Measurements from ENCODE around the gene BCL2L14. TPM values are rescaled to one million over a fixed set of nuclear protein-coding genes. Genes with fewer than 3 reads are reported as not detected.

The BCL2L14 gene
- total and polyA plus RNA-seq, 2 donors (not counting 1 experiment from before 2014, with no cell fraction given) = 0.04 TPM; not detected in 1

DNA sequence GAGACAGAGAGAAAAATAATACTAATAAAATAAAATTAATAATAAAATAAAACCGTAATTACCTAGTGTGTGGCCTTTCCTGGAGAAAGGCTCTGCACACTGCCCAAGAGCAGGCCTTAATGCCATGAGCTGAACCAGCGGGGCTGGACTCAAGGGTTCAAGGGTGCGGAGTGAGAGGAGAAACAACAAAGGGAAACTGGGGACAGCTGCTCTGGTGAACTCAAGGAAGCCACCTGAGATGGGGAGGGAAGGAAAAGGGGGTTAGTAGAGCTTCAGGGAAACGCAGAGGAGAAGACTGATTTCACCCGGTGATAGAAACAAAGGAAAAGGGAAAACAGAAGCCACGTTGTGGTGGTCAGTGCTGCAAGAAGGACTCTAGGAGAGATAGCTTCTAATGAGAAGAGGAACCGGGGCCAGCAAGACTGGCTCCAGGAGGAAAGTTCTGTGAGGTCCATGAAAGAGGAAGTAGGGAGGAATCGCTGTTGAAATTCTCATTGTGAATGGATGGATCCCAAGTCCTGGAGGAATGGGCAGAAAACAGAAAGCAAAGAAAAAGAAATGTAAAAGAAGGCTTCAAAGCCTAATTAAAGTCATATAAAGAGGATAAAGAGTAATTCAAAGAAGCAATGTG lies 48.3 kb upstream of the BCL2L14 start:
- Histone ChIP-seq H3K9ac (ENCODE audit: low read length) (no peak overlapping the region), H3K27me3 (replicated peaks in 1 of 4; ENCODE audit: control extremely low read depth in 1 of 4, control insufficient read depth in 3 of 4, insufficient read depth in 4 of 4, low read length in 3 of 4) (no peaks in the 10 kb centered on the region), H2AFZ (ENCODE audit: insufficient read depth, low read depth, low read length, poor library complexity, severe bottlenecking) (no peak overlapping the region), H3K36me3 (replicated peaks in 1 of 2; ENCODE audit: control extremely low read depth in 1 of 2, control insufficient read depth in 1 of 2, extremely low read depth in 1 of 2, insufficient read depth in 2 of 2, low read length in 1 of 2) (no peaks in the 10 kb centered on the region), H3K27ac (ENCODE audit: low read length in 2 of 2) (no peak overlapping the region), H3K9me3 (ENCODE audit: control extremely low read depth in 1 of 3, control insufficient read depth in 2 of 3, insufficient read depth in 1 of 3, low read length in 2 of 3) (peaks cover 0 to 5% (median 4%) of the 10 kb centered on the region in 3 donors), H3K79me2 (ENCODE audit: control insufficient read depth, insufficient read depth, low read length) (no peaks in the 10 kb centered on the region), H3K4me3 (ENCODE audit: control extremely low read depth in 1 of 5, extremely low read depth in 1 of 5, insufficient read depth in 1 of 5, low read depth in 2 of 5, low read length in 4 of 5) (no peak overlapping the region), H3K4me1 (ENCODE audit: control insufficient read depth in 2 of 2, insufficient read depth in 2 of 2, low read length in 2 of 2) (peaks cover 33 to 36% of the 10 kb centered on the region in 2 donors), H3K4me2 (replicated peaks; ENCODE audit: low read depth, low read length, poor library complexity, severe bottlenecking) (no peak overlapping the region), H4K20me1 (ENCODE audit: control insufficient read depth, insufficient read depth, low read length, poor library complexity, severe bottlenecking) (no peaks in the 10 kb centered on the region)
- TF ChIP-seq EZH2 (IDR thresholded peaks at IDR 0.05; ENCODE audit: borderline replicate concordance, insufficient read depth, low read depth, low read length, poor library complexity, severe bottlenecking) = no peak
- TF ChIP-seq, protein P1, sequence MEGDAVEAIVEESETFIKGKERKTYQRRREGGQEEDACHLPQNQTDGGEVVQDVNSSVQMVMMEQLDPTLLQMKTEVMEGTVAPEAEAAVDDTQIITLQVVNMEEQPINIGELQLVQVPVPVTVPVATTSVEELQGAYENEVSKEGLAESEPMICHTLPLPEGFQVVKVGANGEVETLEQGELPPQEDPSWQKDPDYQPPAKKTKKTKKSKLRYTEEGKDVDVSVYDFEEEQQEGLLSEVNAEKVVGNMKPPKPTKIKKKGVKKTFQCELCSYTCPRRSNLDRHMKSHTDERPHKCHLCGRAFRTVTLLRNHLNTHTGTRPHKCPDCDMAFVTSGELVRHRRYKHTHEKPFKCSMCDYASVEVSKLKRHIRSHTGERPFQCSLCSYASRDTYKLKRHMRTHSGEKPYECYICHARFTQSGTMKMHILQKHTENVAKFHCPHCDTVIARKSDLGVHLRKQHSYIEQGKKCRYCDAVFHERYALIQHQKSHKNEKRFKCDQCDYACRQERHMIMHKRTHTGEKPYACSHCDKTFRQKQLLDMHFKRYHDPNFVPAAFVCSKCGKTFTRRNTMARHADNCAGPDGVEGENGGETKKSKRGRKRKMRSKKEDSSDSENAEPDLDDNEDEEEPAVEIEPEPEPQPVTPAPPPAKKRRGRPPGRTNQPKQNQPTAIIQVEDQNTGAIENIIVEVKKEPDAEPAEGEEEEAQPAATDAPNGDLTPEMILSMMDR (IDR thresholded peaks at IDR 0.05) = no peak
- Mint-ChIP-seq H3K4me1 (peaks cover 41% of the 10 kb centered on the region), H3K4me3 (no peak overlapping the region), H3K27me3 (no peaks in the 10 kb centered on the region), H3K9me3 (ENCODE audit: insufficient read depth) (no peaks in the 10 kb centered on the region), H3K27ac (no peak overlapping the region)
- CTCF ChIA-PET = interaction anchor here (1.1 to 2.0 kb wide), 4 partner anchors 10 to 440 kb away, joined by 3 to 12 read pairs (median 4); no protein-coding TSS in a partner anchor
- intact Hi-C loops (cut with micrococcal nuclease) = no loop called here
- 83% methylated on average over 6 of the region's 8 CpGs for WGBS (ENCODE audit: insufficient coverage)
- DNase-seq = no peak
- POLR2A ChIA-PET = no interaction called here
- ATAC-seq (ENCODE audit: low read depth) = no peak

DNA sequence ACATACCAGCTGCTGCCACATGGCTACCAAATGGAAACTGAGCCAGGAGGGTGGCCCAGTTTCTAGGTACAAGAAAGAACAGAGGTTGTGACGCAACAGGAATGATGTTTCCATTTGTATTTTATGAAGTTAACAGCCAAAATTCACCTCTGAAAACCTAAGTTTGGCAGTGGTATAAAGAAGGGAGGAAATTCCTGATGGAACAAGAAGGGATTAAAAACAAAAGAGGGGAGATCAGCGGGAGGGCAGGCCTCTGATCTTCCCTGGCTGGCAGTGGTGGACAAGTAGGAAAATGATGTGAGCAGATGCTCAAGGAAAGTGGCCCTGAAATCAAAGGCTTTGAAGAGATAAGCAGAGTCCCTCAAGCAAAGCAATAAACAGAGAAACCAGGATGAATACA lies 47.3 kb upstream of the BCL2L14 start:
- POLR2A ChIA-PET = no interaction called here
- no peaks in the 10 kb centered on the region for H3K79me2 ChIP-seq (ENCODE audit: control insufficient read depth, insufficient read depth, low read length)
- Mint-ChIP-seq H3K27ac (peak overlapping the region; percentile 79), H3K27me3 (no peaks in the 10 kb centered on the region), H3K4me3 (peak overlapping the region; percentile 66), H3K9me3 (ENCODE audit: insufficient read depth) (no peaks in the 10 kb centered on the region), H3K4me1 (peaks cover 41% of the 10 kb centered on the region)
- no peak for TF ChIP-seq EZH2 (IDR thresholded peaks at IDR 0.05; ENCODE audit: borderline replicate concordance, insufficient read depth, low read depth, low read length, poor library complexity, severe bottlenecking)
- TF ChIP-seq, protein P1 (IDR thresholded peaks at IDR 0.05) = no peak
- CTCF ChIA-PET = interaction anchor here (1.2 kb wide), 1 partner anchor 10 kb away, joined by 6 read pairs; no protein-coding TSS in a partner anchor
- no peak for DNase-seq
- no CpG with 5 or more reads among the region's 2 CpGs for WGBS (ENCODE audit: insufficient coverage)
- no peaks in the 10 kb centered on the region for H4K20me1 ChIP-seq (ENCODE audit: control insufficient read depth, insufficient read depth, low read length, poor library complexity, severe bottlenecking)
- no peak overlapping the region for H3K4me2 ChIP-seq (replicated peaks; ENCODE audit: low read depth, low read length, poor library complexity, severe bottlenecking)
- no peaks in the 10 kb centered on the region for H3K27me3 ChIP-seq (replicated peaks in 1 of 4; ENCODE audit: control extremely low read depth in 1 of 4, control insufficient read depth in 3 of 4, insufficient read depth in 4 of 4, low read length in 3 of 4)
- no peak overlapping the region for H3K4me3 ChIP-seq (ENCODE audit: control extremely low read depth in 1 of 5, extremely low read depth in 1 of 5, insufficient read depth in 1 of 5, low read depth in 2 of 5, low read length in 4 of 5)
- no peak overlapping the region for H3K27ac ChIP-seq (ENCODE audit: low read length in 2 of 2)
- H2AFZ ChIP-seq (ENCODE audit: insufficient read depth, low read depth, low read length, poor library complexity, severe bottlenecking) = no peak overlapping the region
- intact Hi-C loops (cut with micrococcal nuclease) = no loop called here
- no peaks in the 10 kb centered on the region for H3K36me3 ChIP-seq (replicated peaks in 1 of 2; ENCODE audit: control extremely low read depth in 1 of 2, control insufficient read depth in 1 of 2, extremely low read depth in 1 of 2, insufficient read depth in 2 of 2, low read length in 1 of 2)
- peaks cover 0 to 5% (median 4%) of the 10 kb centered on the region in 3 donors for H3K9me3 ChIP-seq (ENCODE audit: control extremely low read depth in 1 of 3, control insufficient read depth in 2 of 3, insufficient read depth in 1 of 3, low read length in 2 of 3)
- H3K9ac ChIP-seq (ENCODE audit: low read length) = no peak overlapping the region
- ATAC-seq (ENCODE audit: low read depth) = no peak
- H3K4me1 ChIP-seq (ENCODE audit: control insufficient read depth in 2 of 2, insufficient read depth in 2 of 2, low read length in 2 of 2) = peaks cover 33 to 36% of the 10 kb centered on the region in 2 donors

Data from B cell (primary cell).